ENCODE measurements around the gene GRAMD2B. TPM values are rescaled to one million over a fixed set of nuclear protein-coding genes. Genes with fewer than 3 reads are reported as not detected.

GRAMD2B gene
- total RNA-seq, 1 experiment from 2014 or later: 7.2 TPM

- H3K79me2 ChIP-seq (ENCODE audit: insufficient read depth, low read length): no peaks in the 10 kb centered on the region
- H3K4me3 ChIP-seq (replicated peaks in 1 of 2; ENCODE audit: low read depth in 1 of 2, low read length in 2 of 2): no peak overlapping the region
- no peak for TF ChIP-seq EZH2phosphoT487 (IDR thresholded peaks at IDR 0.05; ENCODE audit: borderline replicate concordance)
- TF ChIP-seq EZH2 (IDR thresholded peaks at IDR 0.05): no peak
- TF ChIP-seq JUND (IDR thresholded peaks at IDR 0.05): no peak
- TF ChIP-seq, protein P1, sequence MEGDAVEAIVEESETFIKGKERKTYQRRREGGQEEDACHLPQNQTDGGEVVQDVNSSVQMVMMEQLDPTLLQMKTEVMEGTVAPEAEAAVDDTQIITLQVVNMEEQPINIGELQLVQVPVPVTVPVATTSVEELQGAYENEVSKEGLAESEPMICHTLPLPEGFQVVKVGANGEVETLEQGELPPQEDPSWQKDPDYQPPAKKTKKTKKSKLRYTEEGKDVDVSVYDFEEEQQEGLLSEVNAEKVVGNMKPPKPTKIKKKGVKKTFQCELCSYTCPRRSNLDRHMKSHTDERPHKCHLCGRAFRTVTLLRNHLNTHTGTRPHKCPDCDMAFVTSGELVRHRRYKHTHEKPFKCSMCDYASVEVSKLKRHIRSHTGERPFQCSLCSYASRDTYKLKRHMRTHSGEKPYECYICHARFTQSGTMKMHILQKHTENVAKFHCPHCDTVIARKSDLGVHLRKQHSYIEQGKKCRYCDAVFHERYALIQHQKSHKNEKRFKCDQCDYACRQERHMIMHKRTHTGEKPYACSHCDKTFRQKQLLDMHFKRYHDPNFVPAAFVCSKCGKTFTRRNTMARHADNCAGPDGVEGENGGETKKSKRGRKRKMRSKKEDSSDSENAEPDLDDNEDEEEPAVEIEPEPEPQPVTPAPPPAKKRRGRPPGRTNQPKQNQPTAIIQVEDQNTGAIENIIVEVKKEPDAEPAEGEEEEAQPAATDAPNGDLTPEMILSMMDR (IDR thresholded peaks at IDR 0.05 in 2 of 3, conservative IDR thresholded peaks at IDR 0.05 in 1 of 3; ENCODE audit: borderline replicate concordance in 1 of 3, insufficient read depth in 1 of 3, low read depth in 2 of 3, low read length in 2 of 3): no peak
- TF ChIP-seq EGR1 (IDR thresholded peaks at IDR 0.05; ENCODE audit: low read depth): no peak
- TF ChIP-seq ZNF274 (IDR thresholded peaks at IDR 0.05; ENCODE audit: low read depth, low read length): no peak
- H3K9ac ChIP-seq (ENCODE audit: low read length): no peak overlapping the region
- peaks cover 0 to 15% of the 10 kb centered on the region in 2 experiments; a peak in 1 of 4 replicates for H3K4me1 ChIP-seq (ENCODE audit: control insufficient read depth in 1 of 2, insufficient read depth in 2 of 2, low read length in 2 of 2)
- BruUV-seq (replicated peaks): no TSS peak
- ChIA-PET CTCF (no interaction called here), RAD21 (ENCODE audit: low non-redundant PET in 1 of 2, low total read pairs in 2 of 2, uncharacterized antibody in 2 of 2, unreplicated experiment in 2 of 2) (no interaction called here), POLR2A (no interaction called here)
- 0 out of 4 replicates have a peak, but pooled peaks cover 0 to 6% of the 10 kb centered on the region in 2 experiments for H3K36me3 ChIP-seq (ENCODE audit: control insufficient read depth in 1 of 2, insufficient read depth in 2 of 2, low read length in 2 of 2)
- H3K27ac ChIP-seq (ENCODE audit: low read depth, low read length): no peak overlapping the region
- H4K20me1 ChIP-seq (ENCODE audit: insufficient read depth): no peaks in the 10 kb centered on the region
- H3K4me2 ChIP-seq (ENCODE audit: low read length): no peak overlapping the region
- ATAC-seq (no peak), DNase-seq (ENCODE audit: low read depth, low spot score) (no peak)
- H3K9me2 ChIP-seq (ENCODE audit: insufficient read depth): no peaks in the 10 kb centered on the region
- H2AFZ ChIP-seq (ENCODE audit: low read depth, low read length, poor library complexity, severe bottlenecking): no peak overlapping the region
- H3K27me3 ChIP-seq (ENCODE audit: insufficient read depth, low read length): no peaks in the 10 kb centered on the region
- H3K9me3 ChIP-seq (ENCODE audit: control insufficient read depth in 1 of 2, insufficient read depth in 1 of 2, low read depth in 1 of 2, low read length in 2 of 2): no peaks in the 10 kb centered on the region
- intact Hi-C loops (cut with micrococcal nuclease): no loop called here
Observed at GRCh38 chr5:126456217-126456820, 33.1 kb downstream of the GRAMD2B start.

DNA sequence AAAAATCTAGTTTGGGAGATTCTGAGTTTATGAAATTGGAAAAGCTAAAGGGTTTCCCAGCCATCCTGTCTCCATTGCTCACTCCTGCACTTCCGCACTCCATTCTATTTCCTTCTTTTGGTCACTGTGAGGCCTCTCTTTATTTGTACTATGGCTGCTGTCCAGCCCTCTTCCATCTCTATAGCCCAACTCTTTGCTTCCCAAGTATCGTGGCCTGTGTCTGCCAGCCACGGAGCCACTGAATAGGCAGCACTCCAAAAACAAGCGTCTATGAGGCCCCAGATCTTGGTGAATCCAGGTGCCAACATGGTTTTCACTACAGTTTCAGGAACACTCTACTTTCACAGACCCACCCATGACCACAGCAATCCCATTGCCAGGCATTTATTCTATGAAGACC, 37.2 kb downstream of the GRAMD2B start:
- no peak for ATAC-seq
- H3K4me2 ChIP-seq (ENCODE audit: low read length): no peak overlapping the region
- ChIA-PET CTCF (no interaction called here), POLR2A (no interaction called here), RAD21 (ENCODE audit: low non-redundant PET in 1 of 2, low total read pairs in 2 of 2, uncharacterized antibody in 2 of 2, unreplicated experiment in 2 of 2) (no interaction called here)
- no peaks in the 10 kb centered on the region for H3K36me3 ChIP-seq (ENCODE audit: control insufficient read depth in 1 of 2, insufficient read depth in 2 of 2, low read length in 2 of 2)
- H3K27ac ChIP-seq (ENCODE audit: low read depth, low read length): no peak overlapping the region
- H3K4me1 ChIP-seq (ENCODE audit: control insufficient read depth in 1 of 2, insufficient read depth in 2 of 2, low read length in 2 of 2): no peaks in the 10 kb centered on the region
- no peak overlapping the region for H2AFZ ChIP-seq (ENCODE audit: low read depth, low read length, poor library complexity, severe bottlenecking)
- H3K27me3 ChIP-seq (ENCODE audit: insufficient read depth, low read length): no peaks in the 10 kb centered on the region
- H3K9me3 ChIP-seq (ENCODE audit: control insufficient read depth in 1 of 2, insufficient read depth in 1 of 2, low read depth in 1 of 2, low read length in 2 of 2): no peaks in the 10 kb centered on the region
- no peak overlapping the region for H3K9ac ChIP-seq (ENCODE audit: low read length)
- intact Hi-C loops (cut with micrococcal nuclease): no loop called here
- no peak for DNase-seq (ENCODE audit: low read depth, low spot score)
- H3K4me3 ChIP-seq (replicated peaks in 1 of 2; ENCODE audit: low read depth in 1 of 2, low read length in 2 of 2): no peak overlapping the region
- no peaks in the 10 kb centered on the region for H3K79me2 ChIP-seq (ENCODE audit: insufficient read depth, low read length)
- H3K9me2 ChIP-seq (ENCODE audit: insufficient read depth): no peaks in the 10 kb centered on the region
- H4K20me1 ChIP-seq (ENCODE audit: insufficient read depth): no peaks in the 10 kb centered on the region
- no TSS peak for BruUV-seq (replicated peaks)
- TF ChIP-seq RAD21 (IDR thresholded peaks at IDR 0.05; ENCODE audit: low read depth): no peak
- TF ChIP-seq MAX (IDR thresholded peaks at IDR 0.05): no peak
- TF ChIP-seq, protein P1 (IDR thresholded peaks at IDR 0.05 in 2 of 3, conservative IDR thresholded peaks at IDR 0.05 in 1 of 3; ENCODE audit: borderline replicate concordance in 1 of 3, insufficient read depth in 1 of 3, low read depth in 2 of 3, low read length in 2 of 3): no peak
- TF ChIP-seq, protein P2, sequence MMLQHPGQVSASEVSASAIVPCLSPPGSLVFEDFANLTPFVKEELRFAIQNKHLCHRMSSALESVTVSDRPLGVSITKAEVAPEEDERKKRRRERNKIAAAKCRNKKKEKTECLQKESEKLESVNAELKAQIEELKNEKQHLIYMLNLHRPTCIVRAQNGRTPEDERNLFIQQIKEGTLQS (IDR thresholded peaks at IDR 0.05): no peak
- TF ChIP-seq ZBTB33 (IDR thresholded peaks at IDR 0.05; ENCODE audit: extremely low read depth, insufficient replicate concordance, low read length): no peak
- no peak for TF ChIP-seq EZH2 (IDR thresholded peaks at IDR 0.05)
- no peak for TF ChIP-seq ZNF274 (IDR thresholded peaks at IDR 0.05; ENCODE audit: low read depth, low read length)
- no peak for TF ChIP-seq FOSL1 (IDR thresholded peaks at IDR 0.05; ENCODE audit: low read depth)
- TF ChIP-seq CEBPB (IDR thresholded peaks at IDR 0.05; ENCODE audit: low read depth): no peak
- TF ChIP-seq POLR2A (IDR thresholded peaks at IDR 0.05; ENCODE audit: borderline replicate concordance, extremely low read depth, insufficient read depth, insufficient read length): no peak
